Astrocyte of the cerebellum (primary cell): ENCODE results near the gene RPUSD1.

ENCODE experiments used
- DNase-seq: peaks from one replicate; pipeline ENCODE4 v3.0.0-alpha.2; 2011; ENCODE audit warnings: low read depth
- H3K4me3 ChIP-seq: 2 replicates; pipeline ENCODE4 v1.5.1; 2011; ENCODE audit warnings: mild to moderate bottlenecking, low read depth, low read length, moderate library complexity
- CTCF ChIP-seq: IDR thresholded peaks from 2 replicates; pipeline ENCODE4 v1.5.1; 2012; ENCODE audit warnings: low read length, low read depth, moderate library complexity, mild to moderate bottlenecking; ENCODE audit errors: missing control alignments
- in situ Hi-C: cut with HindIII; loops from 2 replicates; pipeline ENCODE4 v1.10.0; 2017; ENCODE audit warnings: low sequenced_read_pairs

RPUSD1 gene

GRCh38 chr16:814974-815373, 26.8 kb upstream of the RPUSD1 start:
- peak; percentile 42 for DNase-seq
- no peak overlapping the region for H3K4me3 ChIP-seq
- in situ Hi-C loops = no loop called here
- no peak for TF ChIP-seq CTCF

- no peak overlapping the region for H3K4me3 ChIP-seq
- DNase-seq = no peak
- in situ Hi-C loops = no loop called here
- TF ChIP-seq CTCF = no peak
Measured at GRCh38 chr16:813916-814412, 25.8 kb upstream of the RPUSD1 start.

- no peak for DNase-seq
- peak; percentile 44 for TF ChIP-seq CTCF
- peak overlapping the region; percentile 10 for H3K4me3 ChIP-seq
- in situ Hi-C loops = no loop called here
Measured at GRCh38 chr16:813204-813915, 25.2 kb upstream of the RPUSD1 start.

GRCh38 chr16:808085-808386, 19.9 kb upstream of the RPUSD1 start:
- TF ChIP-seq CTCF = no peak
- peak overlapping the region; percentile 70 for H3K4me3 ChIP-seq
- in situ Hi-C loops = no loop called here
- DNase-seq = no peak

DNA sequence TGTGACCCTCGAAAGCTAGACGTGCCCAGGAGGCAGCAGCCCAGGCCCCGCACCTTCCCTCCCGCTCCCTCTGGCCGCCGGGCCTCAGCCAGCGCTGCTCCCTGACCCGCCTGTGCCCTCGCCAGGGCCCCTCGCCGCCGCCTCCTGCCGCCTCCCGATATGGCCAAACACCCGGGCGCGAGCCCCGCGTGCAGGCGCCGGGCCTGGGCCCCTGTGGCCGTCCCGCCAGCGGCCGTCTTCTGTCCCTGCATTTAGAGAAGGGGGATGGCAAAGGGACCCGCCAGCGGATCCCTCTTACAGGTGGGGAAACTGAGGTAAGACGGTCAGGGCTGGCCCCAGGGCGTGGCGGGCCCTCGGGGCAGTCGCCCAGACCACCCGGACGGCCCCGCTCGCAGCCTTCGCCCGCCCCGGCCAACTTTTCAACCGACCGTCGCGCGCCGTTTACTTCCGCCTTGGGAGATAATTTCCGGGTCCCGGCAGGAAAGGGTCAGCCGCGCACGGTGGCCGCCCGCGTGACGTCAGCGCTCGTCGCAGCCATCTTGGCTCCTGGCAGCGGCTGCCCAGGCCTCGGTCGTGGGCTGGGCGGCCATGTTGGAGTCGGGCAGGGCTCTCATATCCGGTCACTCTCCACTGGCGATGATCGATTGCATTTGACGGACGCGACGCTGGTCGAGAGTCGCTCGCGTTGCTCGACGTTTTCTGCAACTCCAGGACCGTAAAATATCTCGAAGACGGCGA, 19.3 kb upstream of the RPUSD1 start:
- peak; percentile 80 for DNase-seq
- in situ Hi-C loops = no loop called here
- H3K4me3 ChIP-seq = peak overlapping the region; percentile 70
- TF ChIP-seq CTCF = no peak

DNA sequence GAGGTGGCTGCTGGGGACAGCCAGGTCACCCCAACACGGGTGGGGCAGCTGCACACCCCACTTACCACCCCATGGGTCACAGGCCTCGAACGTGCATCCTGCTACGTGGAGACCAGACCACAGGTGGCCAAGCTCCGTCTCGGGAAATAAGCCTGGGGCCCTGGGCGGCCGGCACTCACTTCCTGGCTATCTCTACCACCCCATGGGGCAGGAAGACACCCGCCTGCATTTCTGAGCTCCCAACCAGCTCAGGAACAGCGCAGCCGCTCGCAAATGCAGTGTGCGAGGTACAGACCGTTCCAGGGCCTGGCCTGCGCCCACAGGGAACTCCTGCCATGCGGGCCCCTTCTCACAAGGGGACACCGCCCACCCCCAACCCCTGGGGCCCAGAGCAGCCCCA, 17.3 kb upstream of the RPUSD1 start:
- in situ Hi-C loops = no loop called here
- DNase-seq = no peak
- TF ChIP-seq CTCF = no peak
- no peak overlapping the region for H3K4me3 ChIP-seq
